Measurements from ENCODE around the gene NEXN. TPM values are rescaled to one million over a fixed set of nuclear protein-coding genes. Genes with fewer than 3 reads are reported as not detected.

NEXN gene
- polyA plus RNA-seq, 1 experiment, result 7.8 TPM

DNA sequence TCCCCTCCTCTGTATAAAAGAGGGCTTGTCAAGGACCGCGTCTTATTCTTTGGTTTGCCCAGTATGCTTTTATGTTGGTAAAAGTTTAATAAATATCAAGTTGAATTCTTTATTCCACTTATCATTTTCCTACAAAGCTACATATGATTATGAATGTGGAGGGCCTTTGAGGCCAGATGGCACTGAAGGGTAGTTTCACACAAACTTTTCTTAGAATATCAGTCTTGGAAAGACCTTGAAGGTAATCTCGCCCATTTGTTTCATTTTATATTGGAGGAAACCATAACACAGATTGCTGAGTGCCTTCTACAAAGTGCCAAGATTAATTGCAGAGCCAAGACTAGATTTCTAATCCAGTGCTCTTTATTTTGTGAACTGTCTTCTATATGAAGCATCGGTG is 96.2 kb downstream of the NEXN start:
- no peaks in the 10 kb centered on the region for H3K27me3 ChIP-seq (ENCODE audit: control insufficient read depth, insufficient read depth, low read length)
- CTCF ChIA-PET, result no interaction called here
- POLR2A ChIA-PET, result interaction anchor here (0.6 kb wide), 1 partner anchor 10 kb away, joined by 3 read pairs; no protein-coding TSS in a partner anchor
- no peak for DNase-seq (ENCODE audit: low read depth)
- no peak overlapping the region for H3K4me3 ChIP-seq (ENCODE audit: low read depth, low read length)
- H3K36me3 ChIP-seq (ENCODE audit: control insufficient read depth, insufficient read depth, low read length), result no peaks in the 10 kb centered on the region
- TF ChIP-seq, protein P1, sequence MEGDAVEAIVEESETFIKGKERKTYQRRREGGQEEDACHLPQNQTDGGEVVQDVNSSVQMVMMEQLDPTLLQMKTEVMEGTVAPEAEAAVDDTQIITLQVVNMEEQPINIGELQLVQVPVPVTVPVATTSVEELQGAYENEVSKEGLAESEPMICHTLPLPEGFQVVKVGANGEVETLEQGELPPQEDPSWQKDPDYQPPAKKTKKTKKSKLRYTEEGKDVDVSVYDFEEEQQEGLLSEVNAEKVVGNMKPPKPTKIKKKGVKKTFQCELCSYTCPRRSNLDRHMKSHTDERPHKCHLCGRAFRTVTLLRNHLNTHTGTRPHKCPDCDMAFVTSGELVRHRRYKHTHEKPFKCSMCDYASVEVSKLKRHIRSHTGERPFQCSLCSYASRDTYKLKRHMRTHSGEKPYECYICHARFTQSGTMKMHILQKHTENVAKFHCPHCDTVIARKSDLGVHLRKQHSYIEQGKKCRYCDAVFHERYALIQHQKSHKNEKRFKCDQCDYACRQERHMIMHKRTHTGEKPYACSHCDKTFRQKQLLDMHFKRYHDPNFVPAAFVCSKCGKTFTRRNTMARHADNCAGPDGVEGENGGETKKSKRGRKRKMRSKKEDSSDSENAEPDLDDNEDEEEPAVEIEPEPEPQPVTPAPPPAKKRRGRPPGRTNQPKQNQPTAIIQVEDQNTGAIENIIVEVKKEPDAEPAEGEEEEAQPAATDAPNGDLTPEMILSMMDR (IDR thresholded peaks at IDR 0.05; ENCODE audit: insufficient read depth, low read depth, low read length), result no peak

- Histone ChIP-seq H3K27me3 (ENCODE audit: control insufficient read depth, insufficient read depth, low read length) (no peaks in the 10 kb centered on the region), H3K4me3 (ENCODE audit: low read depth, low read length) (no peak overlapping the region), H3K36me3 (ENCODE audit: control insufficient read depth, insufficient read depth, low read length) (no peaks in the 10 kb centered on the region)
- TF ChIP-seq, protein P1 (IDR thresholded peaks at IDR 0.05; ENCODE audit: insufficient read depth, low read depth, low read length), result no peak
- CTCF ChIA-PET, result no interaction called here
- no peak for DNase-seq (ENCODE audit: low read depth)
- POLR2A ChIA-PET, result no interaction called here
Measured at GRCh38 chr1:77986810-77987209, 98.4 kb downstream of the NEXN start.

- ChIA-PET POLR2A (no interaction called here), CTCF (interaction anchor here (0.6 to 1.5 kb wide), 3 partner anchors 8 to 126 kb away, joined by 4 read pairs; no protein-coding TSS in a partner anchor)
- TF ChIP-seq, protein P1 (IDR thresholded peaks at IDR 0.05; ENCODE audit: insufficient read depth, low read depth, low read length), result no peak
- no peaks in the 10 kb centered on the region for H3K27me3 ChIP-seq (ENCODE audit: control insufficient read depth, insufficient read depth, low read length)
- DNase-seq (ENCODE audit: low read depth), result no peak
- H3K4me3 ChIP-seq (ENCODE audit: low read depth, low read length), result no peak overlapping the region
- no peaks in the 10 kb centered on the region for H3K36me3 ChIP-seq (ENCODE audit: control insufficient read depth, insufficient read depth, low read length)
Measured at GRCh38 chr1:77987919-77988318, 99.5 kb downstream of the NEXN start.

DNA sequence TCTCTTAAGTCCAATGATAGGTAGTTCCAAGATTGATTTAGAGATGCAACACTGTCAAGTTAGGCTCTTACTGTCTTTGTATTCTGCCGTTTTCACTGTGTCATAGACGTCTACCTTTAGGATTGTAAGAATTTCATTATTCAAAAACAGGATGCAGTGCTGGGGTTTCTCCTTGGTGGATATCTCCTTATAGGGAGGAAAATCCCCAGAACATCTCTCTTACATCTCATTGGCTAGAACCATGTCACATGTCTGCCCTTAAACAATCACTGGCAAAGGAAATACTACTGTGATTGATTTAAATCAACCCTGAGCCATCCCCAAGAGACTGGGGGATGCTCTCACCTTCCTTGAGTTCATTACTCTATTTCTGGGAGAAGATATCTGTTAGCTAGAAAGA is 101.3 kb downstream of the NEXN start:
- ChIA-PET POLR2A (no interaction called here), CTCF (interaction anchor here (0.6 to 1.0 kb wide), 2 partner anchors 11 to 125 kb away, joined by 3 to 4 read pairs; partner anchors contain the start of gene FUBP1)
- DNase-seq (ENCODE audit: low read depth), result no peak
- H3K27me3 ChIP-seq (ENCODE audit: control insufficient read depth, insufficient read depth, low read length), result no peaks in the 10 kb centered on the region
- TF ChIP-seq, protein P1 (IDR thresholded peaks at IDR 0.05; ENCODE audit: insufficient read depth, low read depth, low read length), result no peak
- H3K36me3 ChIP-seq (ENCODE audit: control insufficient read depth, insufficient read depth, low read length), result no peaks in the 10 kb centered on the region
- no peak overlapping the region for H3K4me3 ChIP-seq (ENCODE audit: low read depth, low read length)

DNA sequence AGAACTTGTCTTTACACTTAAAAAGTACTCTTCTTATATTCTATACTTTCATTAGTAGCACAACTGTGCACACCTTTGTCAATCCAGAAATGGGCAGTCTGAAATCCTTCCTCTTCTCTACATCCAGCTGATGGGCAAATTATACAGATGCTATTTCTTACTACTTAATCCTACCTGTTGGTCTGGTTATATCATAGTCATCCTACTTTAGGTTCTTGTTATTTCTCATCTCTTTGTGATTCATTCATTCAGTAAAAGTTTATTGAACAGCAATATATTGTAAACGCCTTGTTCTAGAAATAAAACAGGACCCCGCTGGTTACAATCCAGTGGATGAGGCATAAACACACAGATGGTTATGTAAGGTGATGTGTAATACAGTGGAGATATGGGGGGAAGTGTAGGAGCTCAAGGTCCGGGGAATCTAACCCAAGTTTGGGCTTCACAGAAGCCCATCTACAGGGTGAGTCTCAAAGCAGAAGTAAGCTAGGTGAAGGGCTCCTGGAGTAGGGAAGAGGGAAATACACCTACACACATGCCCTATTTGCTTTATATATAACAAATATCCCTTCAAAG is 102.3 kb downstream of the NEXN start:
- CTCF ChIA-PET, result interaction anchor here (1.1 kb wide), 1 partner anchor 10 kb away, joined by 4 read pairs; no protein-coding TSS in a partner anchor
- POLR2A ChIA-PET, result no interaction called here
- H3K36me3 ChIP-seq (ENCODE audit: control insufficient read depth, insufficient read depth, low read length), result no peaks in the 10 kb centered on the region
- no peak for DNase-seq (ENCODE audit: low read depth)
- no peak overlapping the region for H3K4me3 ChIP-seq (ENCODE audit: low read depth, low read length)
- no peaks in the 10 kb centered on the region for H3K27me3 ChIP-seq (ENCODE audit: control insufficient read depth, insufficient read depth, low read length)
- TF ChIP-seq, protein P1 (IDR thresholded peaks at IDR 0.05; ENCODE audit: insufficient read depth, low read depth, low read length), result no peak
